NCI-H82 (cell line): Measurements from ENCODE around the gene MARS1.

Experiments
- DNase-seq: peaks from one replicate; lab custom pipeline; 2025; lab: John Stamatoyannopoulos, UW

Gene MARS1

DNA sequence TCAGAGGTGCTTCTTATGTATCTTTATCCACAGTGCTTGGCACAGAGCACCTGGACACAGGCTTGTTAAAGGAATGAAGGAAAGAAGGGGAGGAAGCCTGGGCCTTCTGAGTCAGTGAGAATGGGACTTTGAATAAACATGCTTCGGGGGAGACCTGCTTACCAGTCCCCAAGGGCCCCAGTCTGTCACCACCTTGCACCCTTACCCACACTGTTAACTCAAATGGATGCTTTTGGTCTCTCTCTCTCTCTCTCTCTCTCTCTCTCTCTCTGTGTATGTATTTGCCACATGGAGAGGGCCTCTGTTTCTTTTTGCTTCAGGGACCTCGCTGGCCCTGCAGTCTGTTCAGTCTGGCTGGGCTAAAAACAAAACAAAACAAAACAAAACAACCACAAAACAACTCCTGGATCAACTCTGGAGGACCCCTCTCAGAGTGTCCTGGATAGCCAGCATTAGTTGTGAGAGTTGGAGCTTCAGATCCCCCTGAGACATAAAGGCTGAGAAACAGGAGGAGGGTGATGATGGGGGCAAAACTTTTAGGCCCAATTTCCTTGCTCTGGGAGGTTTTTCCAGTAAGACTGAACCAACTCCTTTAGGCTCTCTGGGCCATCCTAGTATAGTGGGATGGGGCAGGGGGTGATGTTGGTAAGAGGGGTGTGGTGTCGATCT lies 63.9 kb downstream of the MARS1 start:
- DNase-seq, result no peak

DNA sequence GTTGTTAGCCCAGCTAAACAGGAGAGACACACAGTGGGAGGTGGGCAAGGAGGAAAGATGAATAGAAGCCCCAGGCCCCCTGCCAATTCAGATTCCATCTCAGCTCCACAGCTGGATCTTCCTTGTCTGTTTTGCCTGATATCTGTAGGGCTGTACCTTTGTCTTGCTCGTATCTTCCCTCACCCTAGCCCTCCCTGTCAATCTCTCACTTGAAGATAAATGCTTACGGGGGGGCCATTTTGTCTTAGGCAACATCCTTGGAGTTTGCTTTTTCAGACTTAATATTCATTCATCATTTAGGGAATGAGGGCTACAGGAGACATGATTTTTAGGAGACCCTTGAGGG lies 64.4 kb downstream of the MARS1 start:
- no peak for DNase-seq

DNA sequence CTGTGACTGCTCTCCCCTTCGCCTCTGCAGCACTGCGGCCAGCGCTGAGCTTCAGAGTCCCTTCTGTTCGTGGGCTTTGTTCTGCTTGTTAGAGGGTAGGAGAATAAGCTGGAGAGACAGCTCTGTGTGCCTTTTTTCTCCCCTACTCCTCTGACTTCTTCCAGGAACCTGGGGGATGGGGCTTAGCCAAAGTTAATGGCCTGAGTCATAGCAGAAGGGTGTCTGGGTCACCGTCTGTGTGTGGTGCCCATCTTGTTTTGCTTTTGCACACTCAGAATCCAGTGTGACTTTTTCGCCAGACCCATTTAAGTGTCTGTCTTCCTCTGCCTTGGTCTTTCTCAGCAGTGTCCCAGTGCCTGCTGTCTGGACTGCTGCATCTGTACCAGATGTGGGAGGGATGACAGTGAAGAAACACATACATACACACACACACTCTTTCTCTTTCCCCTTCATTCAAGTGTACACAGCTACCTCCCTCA lies 65.0 kb downstream of the MARS1 start:
- peak; percentile 43 for DNase-seq

DNA sequence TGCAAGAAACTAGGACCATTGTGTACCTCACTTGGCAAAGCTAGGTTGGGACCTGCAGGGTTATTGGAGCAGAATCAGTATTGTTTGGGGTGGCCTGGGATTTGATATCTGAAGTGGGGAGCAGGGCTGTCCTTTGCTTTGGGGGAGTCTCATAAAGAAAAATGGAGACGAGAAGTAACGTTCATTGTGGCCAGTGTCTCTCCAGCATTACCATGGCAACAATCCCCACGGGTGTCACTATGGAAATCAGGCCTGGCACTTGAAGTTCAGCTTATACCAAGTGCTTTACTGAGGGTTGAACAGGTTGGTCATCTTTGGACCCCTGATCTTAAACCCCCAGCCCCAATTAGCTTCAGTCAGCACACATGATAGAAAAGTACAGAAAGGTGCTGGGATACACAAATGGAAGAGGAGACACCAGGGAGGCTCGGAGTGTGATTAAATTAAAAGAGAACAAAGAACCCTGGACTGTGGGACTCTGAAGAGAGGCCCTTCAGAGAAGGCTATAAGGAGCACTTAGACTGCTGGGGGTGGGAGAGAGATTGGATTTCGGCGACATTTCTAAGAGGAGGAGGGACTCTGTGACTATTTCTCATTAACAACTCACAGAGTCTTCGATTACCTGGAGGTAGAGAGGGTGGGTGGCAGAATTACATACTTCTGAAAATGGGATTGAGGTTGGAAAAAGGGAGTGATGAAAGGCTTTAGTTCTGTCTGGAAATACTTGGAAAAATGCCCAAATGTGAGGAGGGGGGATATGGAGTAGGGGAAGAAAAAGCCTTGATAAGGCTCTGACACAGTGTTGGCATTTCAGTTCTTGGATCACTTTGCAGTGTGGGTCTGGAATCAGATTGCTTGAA lies 65.7 kb downstream of the MARS1 start:
- DNase-seq, result no peak

DNA sequence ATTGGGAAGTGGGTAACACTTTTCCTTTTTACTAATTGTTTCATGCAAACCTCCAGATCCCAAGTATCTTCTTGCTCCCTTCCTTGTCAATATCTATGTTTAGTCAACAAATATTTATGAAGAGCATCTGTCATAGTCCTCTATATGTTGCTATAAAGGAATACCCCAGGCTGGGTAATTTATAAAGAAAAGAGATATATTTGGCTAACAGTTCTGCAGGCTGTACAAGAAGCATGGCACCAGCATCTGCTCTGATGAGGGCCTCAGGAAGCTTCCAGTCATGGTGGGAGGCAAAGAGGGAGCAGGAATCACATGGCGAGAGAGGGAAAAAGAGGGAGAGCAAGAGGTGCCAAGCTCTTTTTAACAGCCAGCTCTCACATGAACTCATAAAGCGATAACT lies 66.6 kb downstream of the MARS1 start:
- no peak for DNase-seq

DNA sequence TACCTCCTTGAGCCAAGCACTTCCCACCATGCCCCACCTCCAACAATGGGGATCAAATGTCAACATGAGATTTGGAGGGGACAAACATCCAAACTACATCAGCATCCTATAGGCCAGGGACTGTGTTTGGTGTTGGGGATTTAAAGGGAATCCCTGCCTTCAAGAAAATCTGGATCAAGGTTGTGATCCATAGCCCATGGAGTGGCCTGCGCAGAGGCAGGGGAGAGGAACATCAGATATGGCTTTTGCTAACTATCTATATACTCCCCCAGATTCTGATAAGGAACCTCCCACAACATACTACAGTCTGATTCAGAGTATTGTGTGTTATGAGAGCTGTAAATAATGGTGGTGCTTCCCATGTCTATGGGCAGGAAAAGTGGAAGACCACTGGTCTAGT lies 67.0 kb downstream of the MARS1 start:
- DNase-seq, result peak; percentile 28

DNA sequence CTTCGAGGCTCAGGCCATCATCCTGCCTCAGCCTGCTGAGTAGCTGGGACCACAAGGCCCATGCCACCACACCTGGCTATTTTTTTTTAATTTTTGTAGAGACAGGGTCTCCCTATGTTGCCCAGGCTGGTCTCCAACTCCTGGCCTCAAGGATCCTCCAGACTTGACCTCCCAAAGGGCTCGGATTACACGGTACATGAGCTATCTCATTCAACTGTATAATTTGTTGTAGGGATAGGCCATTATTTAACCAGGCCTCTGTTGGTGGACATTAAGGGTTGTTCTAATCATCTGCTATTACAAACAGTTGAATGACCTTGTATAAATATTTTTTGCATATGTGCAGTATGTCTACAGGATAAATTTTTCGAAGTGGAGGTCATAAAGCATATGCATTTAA lies 71.0 kb downstream of the MARS1 start:
- no peak for DNase-seq

DNA sequence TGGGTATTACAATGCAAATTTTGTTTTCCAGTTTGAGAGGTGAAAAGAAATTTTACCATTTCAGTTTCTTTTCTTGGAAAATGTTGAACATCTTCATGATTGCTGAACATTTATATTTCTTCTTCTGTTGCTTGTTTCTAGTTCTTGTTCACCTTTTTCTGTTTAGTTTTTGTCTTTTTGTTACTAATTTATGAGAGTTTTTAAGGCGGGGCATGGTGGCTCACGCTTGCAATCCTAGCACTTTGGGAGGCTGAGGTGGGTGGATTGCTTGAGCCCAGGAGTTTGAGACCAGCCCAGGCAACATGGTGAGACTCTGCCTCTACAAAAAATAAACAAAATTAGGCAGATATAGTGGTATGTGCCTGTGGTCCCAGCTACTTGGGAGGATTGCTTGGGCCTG lies 72.6 kb downstream of the MARS1 start:
- DNase-seq, result no peak

DNA sequence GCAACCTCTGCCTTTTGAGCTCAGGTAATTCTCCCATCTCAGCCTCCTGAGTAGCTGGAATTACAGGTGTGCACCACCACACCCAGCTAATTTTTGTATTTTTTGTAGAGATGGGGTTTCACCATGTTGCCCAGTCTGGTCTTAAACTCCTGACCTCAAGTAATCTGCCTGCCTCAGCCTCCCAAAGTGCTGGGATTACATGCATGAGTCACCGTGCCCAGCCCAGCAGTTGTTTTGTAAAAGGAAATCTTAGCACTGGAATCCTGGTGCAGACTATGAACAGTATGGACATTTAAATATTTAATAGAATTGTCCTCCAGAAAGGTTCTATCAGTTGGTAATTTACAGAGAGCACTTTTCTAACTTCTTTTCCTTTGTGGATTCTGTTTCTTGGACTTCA lies 73.2 kb downstream of the MARS1 start:
- peak; percentile 20 for DNase-seq

DNA sequence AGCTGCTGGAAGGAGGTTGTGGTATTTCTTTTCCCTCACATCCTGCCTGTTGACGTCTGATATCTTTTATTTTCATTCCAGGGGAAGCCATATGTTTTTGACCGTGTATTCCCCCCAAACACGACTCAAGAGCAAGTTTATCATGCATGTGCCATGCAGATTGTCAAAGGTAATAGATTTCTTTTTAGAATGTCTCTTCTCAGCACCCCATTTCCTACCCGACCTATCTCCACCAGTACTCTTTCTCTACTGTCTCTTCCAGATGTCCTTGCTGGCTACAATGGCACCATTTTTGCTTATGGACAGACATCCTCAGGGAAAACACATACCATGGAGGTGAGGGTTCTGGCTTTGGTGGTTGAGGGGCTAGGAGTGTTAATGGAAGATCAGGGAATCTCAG lies 75.5 kb downstream of the MARS1 start:
- DNase-seq, result no peak

DNA sequence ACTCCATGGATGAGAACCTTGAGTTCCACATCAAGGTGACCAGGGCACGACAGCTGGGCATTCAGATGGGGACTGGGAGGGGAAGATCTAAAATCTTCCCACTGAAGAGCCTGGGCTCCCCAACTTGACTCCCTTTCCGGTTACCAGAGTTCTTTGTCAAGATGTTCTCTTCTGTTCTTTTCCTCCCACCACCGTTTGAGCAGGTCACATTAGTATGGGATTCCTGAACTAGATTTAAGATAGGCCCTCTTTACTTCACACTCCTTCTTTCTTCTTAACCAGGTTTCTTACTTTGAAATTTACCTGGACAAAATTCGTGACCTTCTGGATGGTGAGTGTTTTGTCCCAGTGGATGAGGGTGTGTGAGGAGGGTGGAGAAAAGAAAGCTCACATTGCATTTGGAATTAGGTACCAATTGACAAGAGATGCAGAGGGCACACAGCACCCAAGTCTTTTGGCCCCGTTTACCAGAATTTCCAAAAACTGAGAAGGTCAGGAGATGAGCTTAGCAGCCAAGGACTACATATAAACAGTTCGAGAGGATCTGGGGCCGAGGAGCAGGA lies 76.4 kb downstream of the MARS1 start:
- no peak for DNase-seq
